HepG2 (cell line): Measurements from ENCODE around the gene LTB4R2. TPM values are rescaled to one million over a fixed set of nuclear protein-coding genes. Genes with fewer than 3 reads are reported as not detected.

Source experiments
- ATF7 ChIP-seq, 2 experiments: fragments of 450-650 bp in 1 of 2; sonication (generic) in 1 of 2; formaldehyde crosslinking in 1 of 2; IDR thresholded peaks; 2 replicates each; pipeline versions ENCODE4 v1.4.0 to v1.6.1; 2016 to 2020; ENCODE audit warnings: antibody characterized with exemption in 1 of 2, mild to moderate bottlenecking in 1 of 2, missing genetic modification reagents in 1 of 2
- CCAR2 ChIP-seq: fragments of 200-400 bp; formaldehyde crosslinking; optimal IDR thresholded peaks from 2 replicates; pipeline ENCODE3; 2018; ENCODE audit warnings: low read depth, mild to moderate bottlenecking, low read length, moderate library complexity
- MIER3 ChIP-seq: IDR thresholded peaks from 2 replicates; pipeline ENCODE4 v1.6.1; 2016; ENCODE audit warnings: missing compliant biosample characterization, borderline replicate concordance
- NONO ChIP-seq, 2 experiments: fragments of 450-650 bp in 1 of 2; sonication (generic) in 1 of 2; formaldehyde crosslinking in 1 of 2; IDR thresholded peaks in 1 of 2; conservative IDR thresholded peaks in 1 of 2; 2 replicates each; pipeline versions ENCODE4 v1.6.1 to v1.8.0; 2017 to 2022; ENCODE audit warnings: mild to moderate bottlenecking in 1 of 2, missing genetic modification reagents in 1 of 2, moderate library complexity in 1 of 2
- PRDM4 ChIP-seq: sonication (generic); formaldehyde crosslinking; IDR thresholded peaks from 2 replicates; pipeline ENCODE4 v1.9.0; 2021; ENCODE audit warnings: missing genetic modification reagents, borderline replicate concordance
- SMAD9 ChIP-seq: sonication (generic); formaldehyde crosslinking; IDR thresholded peaks from 2 replicates; pipeline ENCODE4 v1.5.1; 2020; ENCODE audit warnings: mild to moderate bottlenecking, missing genetic modification reagents
- USF2 ChIP-seq, 2 experiments: sonication (generic) in 1 of 2; formaldehyde crosslinking in 1 of 2; IDR thresholded peaks; 2 replicates each; pipeline versions ENCODE4 v1.5.1 to v1.6.1; 2011 to 2020; ENCODE audit warnings: borderline replicate concordance in 1 of 2, low read depth in 1 of 2, low read length in 1 of 2, mild to moderate bottlenecking in 1 of 2, missing genetic modification reagents in 1 of 2, moderate library complexity in 1 of 2
- ZNF407 ChIP-seq: sonication (generic); formaldehyde crosslinking; IDR thresholded peaks from one replicate; pipeline ENCODE4 v1.5.1; 2020; ENCODE audit warnings: mild to moderate bottlenecking, missing genetic modification reagents; ENCODE audit errors: not compliant biosample characterization
- ZNF749 ChIP-seq: sonication (generic); formaldehyde crosslinking; IDR thresholded peaks from 2 replicates; pipeline ENCODE4 v1.8.0; 2022; ENCODE audit warnings: mild to moderate bottlenecking, missing genetic modification reagents, moderate library complexity, borderline replicate concordance
- polyA plus RNA-seq, 8 experiments: library from polyadenylated mRNA; depleted of rRNA in 3 of 8; stranded (reverse) in 7 of 8; unstranded in 1 of 8; fragments of >200 nt; fragmentation: Illumina TruSeq in 4 of 8; extraction: Trizol in 4 of 8; gene quantifications; 2 replicates each; pipeline versions ENCODE4 v1.2.1 to v1.2.3, GENCODE V29; 2011 to 2016; ENCODE audit warnings: low read depth in 4 of 8, missing spikeins in 1 of 8, mixed read lengths in 1 of 8; ENCODE audit not compliant: insufficient read depth in 1 of 8
- total RNA-seq, 5 experiments: library from RNA; depleted of rRNA; stranded (reverse); fragments of >200 nt; fragmentation: Illumina TruSeq; extraction: Trizol; gene quantifications; 2 replicates each; pipeline ENCODE4 v1.2.3, GENCODE V29; 2016; ENCODE audit warnings: low read depth in 1 of 5

Gene LTB4R2
- total and polyA plus RNA-seq, 2 of the 13 experiments (the other 11 are each of a cell fraction or from before 2014, with no cell fraction given) = 3.9 to 6.9 TPM

GRCh38 chr14:24299255-24300191 is 10.4 kb upstream of the LTB4R2 start, which contains the start of the genes DHRS1 and NOP9 (continued):
- TF ChIP-seq USF2 (IDR thresholded peaks at IDR 0.05; ENCODE audit: low read depth, low read length) (peak; percentile 6; the same call in 1 of the 2 replicates), USF2 (CRISPR knock-in tag; IDR thresholded peaks at IDR 0.05; ENCODE audit: borderline replicate concordance) (no peak), ZNF407 (CRISPR knock-in tag) (peak; percentile 99), ZNF749 (peak; percentile 30; the same call in 1 of the 2 replicates), MIER3 (CRISPR knock-in tag) (peak; percentile 94), PRDM4 (no peak; the same call in 1 of the 2 replicates), SMAD9 (CRISPR knock-in tag) (peak; percentile 81; the same call in 1 of the 2 replicates), NONO (IDR thresholded peaks at IDR 0.05) (no peak), NONO (CRISPR knock-in tag; conservative IDR thresholded peaks at IDR 0.05) (no peak), CCAR2 (no peak), ATF7 (IDR thresholded peaks at IDR 0.05) (peak; percentile 80), ATF7 (CRISPR knock-in tag; IDR thresholded peaks at IDR 0.05) (0 out of 2 replicates have a peak, but pooled peaks have one; percentile 30)
